NCI-H2171 (cell line): ENCODE results near the gene ADAMTSL4.
"Not testable (repeated sequence)": the region's sequence is repeated elsewhere in the genome, so short reads cannot be mapped to it uniquely, and the experiment has no call there.

Experiments used
- DNase-seq: peaks from one replicate; lab custom pipeline; 2025; lab: John Stamatoyannopoulos, UW

Gene ADAMTSL4

GRCh38 chr1:150555971-150556865 lies 7.0 kb downstream of the ADAMTSL4 start:
- DNase-seq = no peak

GRCh38 chr1:150557065-150557600 lies 7.9 kb downstream of the ADAMTSL4 start:
- DNase-seq = no peak

- DNase-seq = no peak
Observed at GRCh38 chr1:150557813-150558212, 8.6 kb downstream of the ADAMTSL4 start.

- DNase-seq = no peak
Observed at GRCh38 chr1:150558303-150558704, 9.1 kb downstream of the ADAMTSL4 start.

GRCh38 chr1:150558761-150559655 lies 9.8 kb downstream of the ADAMTSL4 start:
- DNase-seq = no peak

GRCh38 chr1:150559656-150560010 lies 10.4 kb downstream of the ADAMTSL4 start:
- DNase-seq = no peak

- peak; percentile 44 for DNase-seq
Observed at GRCh38 chr1:150560011-150560438, 10.8 kb downstream of the ADAMTSL4 start.

GRCh38 chr1:150560576-150561253 lies 11.5 kb downstream of the ADAMTSL4 start:
- DNase-seq = peak; percentile 71

GRCh38 chr1:150561254-150561973 lies 12.2 kb downstream of the ADAMTSL4 start:
- peak; percentile 71 for DNase-seq

- DNase-seq = peak; percentile 12
Observed at GRCh38 chr1:150561974-150562445, 12.8 kb downstream of the ADAMTSL4 start.

GRCh38 chr1:150562446-150563339 lies 13.5 kb downstream of the ADAMTSL4 start:
- no peak for DNase-seq

GRCh38 chr1:150563340-150564038 lies 14.3 kb downstream of the ADAMTSL4 start:
- peak; percentile 8 for DNase-seq

GRCh38 chr1:150564051-150564991 lies 15.1 kb downstream of the ADAMTSL4 start:
- no peak for DNase-seq

- DNase-seq = not testable (repeated sequence)
Observed at GRCh38 chr1:150565240-150565991, 16.2 kb downstream of the ADAMTSL4 start.

- no peak for DNase-seq
Observed at GRCh38 chr1:150566589-150567340, 17.6 kb downstream of the ADAMTSL4 start.

GRCh38 chr1:150567341-150567716 lies 18.1 kb downstream of the ADAMTSL4 start:
- DNase-seq = no peak
